GM21515 (cell line): ENCODE data around the gene ZBTB7C.

Experiments used
- ATAC-seq: cut with Tn5 transposase; IDR thresholded peaks from one replicate; pipeline ENCODE4 v1.9.1; 2021; ENCODE audit not compliant: unreplicated experiment

Gene ZBTB7C

DNA sequence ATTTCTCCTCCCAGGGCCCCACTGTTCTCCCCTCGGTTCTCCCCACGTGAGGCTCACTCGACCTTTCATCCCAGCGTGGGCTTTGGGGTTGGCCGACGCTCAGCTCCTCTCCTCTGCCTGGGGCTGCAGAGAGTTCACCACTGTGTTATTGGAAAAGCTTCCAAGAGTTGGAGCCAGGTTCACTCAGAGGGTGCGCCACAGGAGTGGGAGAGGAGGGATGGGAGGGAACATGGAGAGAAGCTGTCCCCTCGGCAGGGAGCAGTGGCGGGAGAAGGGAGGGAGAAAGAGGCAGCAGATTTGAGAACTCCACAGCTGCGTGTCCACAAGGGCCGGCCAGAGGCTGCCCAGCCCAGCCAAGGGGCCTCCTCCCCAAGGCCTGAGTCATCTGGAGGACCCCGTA, 281.6 kb downstream of the ZBTB7C start:
- no peak for ATAC-seq

DNA sequence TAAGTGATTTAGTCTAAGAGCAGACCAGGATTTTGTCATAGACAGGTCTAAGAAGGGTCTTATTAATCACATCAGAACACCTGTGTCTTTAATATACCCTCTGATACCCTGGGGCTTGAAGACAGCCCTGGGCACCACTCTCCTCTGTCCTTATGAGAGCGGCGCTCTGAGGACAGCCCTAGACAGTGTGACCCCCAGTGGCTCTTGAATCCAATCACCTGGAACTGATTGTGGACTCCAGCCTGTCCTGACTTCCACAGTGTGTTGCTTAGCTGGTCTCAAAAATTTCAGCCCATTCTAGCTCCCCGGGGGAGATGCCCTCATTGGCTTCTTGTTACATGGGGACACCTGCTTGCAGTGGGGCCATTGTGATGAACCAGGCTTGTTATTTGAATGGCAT, 282.9 kb downstream of the ZBTB7C start:
- ATAC-seq = no peak

DNA sequence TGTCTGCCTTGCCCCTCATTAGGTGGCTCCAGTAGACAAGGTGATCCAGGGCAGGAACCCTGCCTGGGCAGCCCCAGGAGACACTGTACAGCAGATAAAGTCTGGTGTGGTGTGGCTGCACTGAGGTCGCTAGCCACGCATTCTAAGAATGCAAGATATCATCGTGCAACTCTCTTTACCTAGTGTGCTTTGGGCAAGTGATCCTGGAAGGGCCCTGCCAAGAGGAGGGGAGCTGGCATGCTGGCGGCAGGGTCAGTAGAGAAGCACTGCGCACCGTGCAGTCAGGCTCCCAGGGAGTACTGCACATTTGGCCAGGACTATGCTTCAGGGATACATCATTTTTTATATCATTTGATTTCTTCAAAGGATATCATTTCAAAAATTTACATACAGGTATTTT, 283.5 kb downstream of the ZBTB7C start:
- ATAC-seq = no peak

DNA sequence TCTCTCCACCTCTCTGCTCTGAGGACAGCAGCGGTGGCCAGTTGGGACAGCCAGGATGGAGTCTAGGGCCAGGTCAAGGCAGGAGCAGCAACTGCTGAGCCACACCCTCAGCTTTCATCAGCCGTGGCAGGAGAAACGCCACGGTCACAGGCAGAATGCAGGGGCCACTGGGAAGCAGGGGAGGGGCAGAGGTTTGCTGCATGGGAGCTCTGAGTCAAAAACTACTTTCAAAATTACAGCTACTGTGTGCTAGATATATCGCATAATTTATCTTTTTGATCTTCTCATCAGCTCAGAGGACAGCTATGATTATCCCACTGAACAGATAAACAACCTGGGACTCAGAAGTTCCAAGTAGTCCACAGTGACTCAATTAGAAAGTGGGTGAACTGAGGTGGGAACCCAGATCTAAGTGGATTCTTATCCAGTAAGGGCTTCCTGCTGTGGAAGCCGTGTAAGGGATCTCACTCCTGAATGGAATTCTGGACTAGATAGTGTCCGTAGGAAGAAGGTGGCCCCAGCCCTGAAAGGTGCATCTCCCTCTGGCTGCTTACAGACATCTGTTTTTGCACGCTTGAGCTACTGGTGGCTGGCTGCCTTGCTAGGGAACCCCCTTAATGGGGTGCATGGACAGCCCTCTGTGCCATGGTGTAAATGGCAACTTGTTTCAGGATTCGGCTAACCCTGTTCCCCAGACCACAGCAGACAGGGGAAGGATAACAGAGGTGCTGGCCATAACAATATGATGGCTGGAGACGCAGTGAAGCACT, 284.1 kb downstream of the ZBTB7C start:
- ATAC-seq = no peak

DNA sequence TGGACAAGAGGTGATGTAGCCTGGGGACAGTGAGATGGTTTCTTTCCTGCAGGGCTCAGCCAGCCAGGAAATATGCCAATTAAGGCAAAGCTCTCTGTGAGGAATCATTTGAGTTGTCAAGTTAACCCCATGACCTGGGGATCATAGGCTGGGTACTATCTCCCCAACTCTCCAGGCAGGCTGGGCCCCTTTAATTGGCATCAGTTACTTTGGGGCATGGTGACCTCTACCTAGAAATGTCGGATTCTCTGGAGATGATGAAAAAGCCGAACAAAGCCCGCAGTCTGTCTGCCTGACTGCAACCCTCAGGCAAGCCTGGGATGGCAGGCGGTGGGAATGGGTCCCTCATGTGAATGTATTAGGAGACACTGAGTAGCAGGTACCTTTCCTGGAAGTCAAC, 285.2 kb downstream of the ZBTB7C start:
- no peak for ATAC-seq

DNA sequence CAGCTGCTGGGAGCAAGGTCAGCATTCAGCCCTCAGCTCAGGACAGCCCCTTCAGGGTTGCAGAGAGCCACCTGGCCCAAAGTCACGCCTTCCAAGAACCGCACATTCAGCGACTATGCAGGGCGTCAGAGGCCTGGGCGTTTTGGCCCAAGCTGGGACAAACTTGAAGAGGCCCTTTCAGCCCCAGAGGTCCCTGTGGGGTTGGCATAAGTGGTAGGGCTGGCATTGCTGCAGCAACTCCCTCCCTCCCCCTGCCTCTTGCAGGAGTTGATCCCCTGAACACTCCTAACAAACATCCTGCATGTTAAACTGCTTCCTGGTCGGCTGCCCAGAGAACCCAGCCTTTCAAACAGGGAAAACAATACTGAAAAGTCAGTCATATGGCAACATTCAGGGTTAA, 285.9 kb downstream of the ZBTB7C start:
- no peak for ATAC-seq

DNA sequence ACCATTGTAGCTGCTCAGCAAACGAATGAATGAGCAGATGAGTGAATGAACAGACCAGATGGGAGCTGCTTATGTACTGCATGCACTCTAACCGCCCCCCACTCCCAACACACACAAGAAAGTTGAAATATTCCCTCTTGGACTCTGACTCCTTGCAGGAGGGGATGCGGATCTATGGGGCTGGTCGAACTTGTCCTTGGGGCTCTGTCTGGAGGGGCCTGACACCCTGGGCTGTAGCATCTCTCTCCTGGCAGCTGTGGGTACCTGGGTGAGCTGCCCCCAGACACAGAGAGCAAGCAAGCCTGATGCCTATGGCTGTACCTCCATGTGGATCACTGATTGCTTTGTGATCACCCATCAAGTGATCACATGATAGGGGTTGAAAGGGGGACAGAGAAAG, 286.4 kb downstream of the ZBTB7C start:
- ATAC-seq = no peak

DNA sequence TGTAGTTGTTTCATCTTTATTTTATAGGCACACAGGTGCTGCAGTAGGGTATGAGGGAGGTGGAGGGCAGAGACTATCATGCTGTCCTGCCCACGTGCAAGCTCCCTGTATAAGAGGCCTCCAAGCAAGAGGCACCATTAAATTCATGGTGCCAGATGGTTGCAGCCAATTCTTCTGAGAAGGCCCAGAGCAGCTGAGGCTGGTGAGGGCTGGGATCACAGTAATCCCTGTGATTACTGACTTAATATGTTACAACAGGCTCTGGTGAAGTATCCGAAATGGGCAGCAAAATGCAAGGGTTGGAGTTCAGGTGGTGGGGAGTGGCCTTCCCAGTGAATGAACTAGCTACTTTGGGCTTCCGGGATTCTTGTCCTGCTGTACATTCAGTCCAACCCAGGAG, 286.8 kb downstream of the ZBTB7C start:
- no peak for ATAC-seq

DNA sequence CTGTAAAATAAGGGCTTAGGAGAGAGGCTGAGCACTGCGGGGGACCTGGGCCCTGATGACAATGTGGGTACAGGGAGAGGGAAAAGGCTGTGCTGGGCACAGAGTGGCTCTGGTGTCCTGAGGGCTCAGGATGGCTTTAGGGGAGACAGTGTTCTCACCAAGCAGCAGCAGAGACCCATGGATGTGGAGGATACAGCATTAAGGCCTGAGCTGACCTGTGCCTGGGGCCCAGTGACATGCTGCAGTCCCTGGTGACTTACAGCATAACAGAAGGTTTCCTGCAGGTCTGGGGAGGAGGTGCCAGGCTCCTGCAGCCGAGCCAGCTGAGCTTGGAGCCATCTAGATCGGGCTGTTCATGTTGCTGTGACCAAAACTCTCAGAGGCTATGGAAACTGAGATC, 287.4 kb downstream of the ZBTB7C start:
- no peak for ATAC-seq

DNA sequence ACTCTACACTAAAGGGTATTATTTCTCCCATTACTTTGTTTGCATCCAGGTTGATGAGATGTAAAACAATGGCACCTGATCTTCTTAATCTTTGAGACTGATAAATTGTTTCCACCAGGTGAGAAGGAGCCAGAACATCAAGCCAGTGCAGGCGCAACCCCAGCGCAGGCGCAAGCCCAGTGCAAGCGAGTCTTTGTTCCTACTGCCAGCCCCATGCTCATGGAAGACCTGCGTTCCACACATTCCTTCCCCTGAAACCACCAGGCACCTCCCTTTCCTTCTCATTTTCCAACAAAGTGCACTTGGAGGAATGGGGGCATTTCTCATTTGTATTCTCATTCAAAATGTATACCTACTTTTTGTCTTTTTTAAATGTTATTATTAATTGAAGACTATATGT, 290.0 kb downstream of the ZBTB7C start:
- no peak for ATAC-seq

DNA sequence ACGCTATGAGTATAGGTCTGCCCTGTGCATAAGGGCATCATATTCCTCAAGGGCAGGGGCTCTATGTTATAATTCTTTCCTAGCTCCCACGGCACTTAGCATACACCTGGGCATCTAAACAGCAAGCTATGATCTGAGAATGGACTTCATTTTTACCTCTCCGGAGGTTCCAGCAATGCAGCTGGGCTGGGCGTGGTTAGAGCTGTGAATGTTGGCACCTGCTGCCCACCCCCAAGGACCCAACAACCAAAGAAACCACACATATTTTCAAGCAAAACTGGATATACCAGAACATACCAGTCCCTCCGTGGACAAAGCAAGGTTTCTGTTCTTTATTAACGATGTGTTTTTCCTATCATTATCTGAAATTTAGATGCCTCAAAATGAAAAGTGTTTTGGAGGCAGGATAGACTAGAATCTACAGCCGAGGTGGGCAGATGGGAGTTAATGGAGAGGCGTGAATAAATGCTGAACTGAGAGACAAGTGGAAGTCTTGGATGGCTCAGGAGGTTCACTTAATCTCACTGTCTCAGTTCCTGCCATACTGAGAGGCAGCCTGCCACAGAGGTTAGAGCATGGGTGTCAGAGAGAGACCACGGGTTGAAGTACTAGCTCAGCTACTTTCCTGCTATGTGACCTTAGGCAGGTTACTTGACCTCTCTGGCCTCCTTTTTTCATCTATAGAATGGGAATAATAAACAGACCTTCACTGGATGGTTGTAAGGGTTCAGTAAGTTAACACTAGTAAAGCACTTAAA, 292.1 kb downstream of the ZBTB7C start:
- ATAC-seq = no peak

DNA sequence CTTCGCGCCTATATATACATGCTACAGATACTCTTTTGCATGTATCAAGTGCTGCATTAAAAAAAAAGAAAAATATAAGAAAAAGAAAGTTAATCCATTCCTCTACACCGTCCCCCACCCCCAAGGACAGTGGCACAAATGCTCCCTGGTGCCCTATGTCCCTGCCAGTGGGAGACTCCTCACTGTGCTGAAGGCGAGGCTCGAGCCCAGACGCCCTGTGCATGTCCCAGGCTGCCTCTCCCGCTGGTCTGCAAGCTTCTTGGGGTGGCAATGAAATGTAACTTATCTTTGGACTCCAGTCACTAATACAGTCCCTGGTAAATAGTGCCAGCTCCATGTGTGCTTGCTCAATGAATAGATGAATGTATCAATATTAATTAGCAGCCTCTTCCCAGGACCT, 293.2 kb downstream of the ZBTB7C start:
- no peak for ATAC-seq

DNA sequence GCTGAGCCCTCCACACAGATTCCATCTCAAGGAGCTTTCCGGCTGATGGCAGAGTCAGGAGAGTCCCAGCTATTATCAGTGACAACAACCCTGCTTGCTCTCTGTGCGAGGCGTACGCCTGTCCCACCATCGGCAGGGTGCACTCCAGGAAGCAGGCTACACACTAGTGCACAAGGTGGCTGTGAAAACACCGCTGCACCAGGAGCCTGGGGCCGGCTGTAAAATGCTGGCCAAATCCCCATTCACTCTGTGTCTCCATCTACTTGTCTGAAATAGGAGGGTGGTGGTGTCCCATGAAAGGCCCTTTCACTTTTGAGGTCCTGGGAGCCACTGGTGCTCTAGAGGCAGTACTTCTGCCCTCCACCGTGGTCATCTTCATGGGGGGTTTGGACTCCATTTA, 295.5 kb downstream of the ZBTB7C start:
- no peak for ATAC-seq

DNA sequence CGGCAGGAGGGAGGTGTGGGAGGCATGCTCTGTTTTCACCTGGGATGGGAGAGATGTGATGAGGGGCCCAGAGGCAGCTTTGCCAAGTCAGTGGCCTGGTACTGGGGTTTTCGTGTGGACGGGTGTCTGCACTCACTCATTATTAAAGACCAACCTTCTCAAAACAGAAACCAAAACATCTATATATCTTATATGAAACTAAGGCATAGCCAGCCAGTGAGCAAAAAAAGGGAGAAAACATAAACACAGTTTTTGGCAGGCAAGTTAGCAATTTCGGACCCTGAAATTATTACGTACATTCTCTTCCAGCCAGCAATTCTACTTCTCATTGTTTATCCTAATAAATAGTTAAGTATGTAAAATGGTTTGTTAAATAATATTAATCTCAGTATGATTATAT, 297.6 kb downstream of the ZBTB7C start:
- no peak for ATAC-seq

DNA sequence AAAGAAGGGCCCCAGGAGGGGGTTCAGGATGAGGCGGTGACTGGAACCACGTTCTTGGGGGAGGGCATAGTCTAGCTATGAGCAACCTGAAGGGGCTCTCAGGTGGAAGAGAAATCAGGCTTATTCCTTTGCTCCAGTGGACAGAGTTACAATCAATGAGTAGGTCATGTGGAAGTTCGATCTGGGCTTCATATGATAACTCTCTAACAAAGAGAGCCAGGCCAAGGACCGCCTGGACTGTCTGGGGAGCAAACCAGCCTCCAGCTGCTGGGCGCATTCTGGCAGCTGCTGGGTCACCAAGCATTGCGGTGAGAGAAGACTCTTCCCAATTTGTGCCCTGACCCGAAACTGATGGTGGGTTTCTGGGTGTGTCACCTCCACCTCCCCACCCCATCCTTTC, 298.4 kb downstream of the ZBTB7C start:
- ATAC-seq = no peak

DNA sequence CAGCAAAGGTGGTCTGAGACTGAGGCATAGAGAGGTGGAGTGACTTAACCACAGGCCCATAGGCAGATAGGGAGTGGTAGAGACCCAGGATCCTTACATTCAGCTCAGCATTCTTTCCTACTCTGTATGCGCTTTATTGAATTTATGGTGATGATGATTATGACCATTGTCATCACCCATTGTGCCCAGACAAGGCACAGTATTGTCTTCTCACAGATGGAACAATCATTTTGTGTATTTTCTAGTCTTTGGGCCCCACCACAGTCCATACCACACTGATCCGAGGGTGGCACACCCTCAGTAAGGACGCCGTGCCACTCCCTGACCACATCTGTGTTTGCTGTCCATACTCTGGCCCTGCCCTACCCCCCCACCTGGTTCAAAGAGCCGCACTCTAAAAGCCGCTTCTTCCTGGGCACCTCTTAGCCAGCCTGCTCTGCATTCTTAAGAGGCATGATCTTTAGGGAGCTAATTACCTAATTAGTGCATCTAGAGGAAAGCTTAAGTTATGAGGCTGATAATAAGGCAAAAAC, 299.2 kb downstream of the ZBTB7C start:
- ATAC-seq = no peak

DNA sequence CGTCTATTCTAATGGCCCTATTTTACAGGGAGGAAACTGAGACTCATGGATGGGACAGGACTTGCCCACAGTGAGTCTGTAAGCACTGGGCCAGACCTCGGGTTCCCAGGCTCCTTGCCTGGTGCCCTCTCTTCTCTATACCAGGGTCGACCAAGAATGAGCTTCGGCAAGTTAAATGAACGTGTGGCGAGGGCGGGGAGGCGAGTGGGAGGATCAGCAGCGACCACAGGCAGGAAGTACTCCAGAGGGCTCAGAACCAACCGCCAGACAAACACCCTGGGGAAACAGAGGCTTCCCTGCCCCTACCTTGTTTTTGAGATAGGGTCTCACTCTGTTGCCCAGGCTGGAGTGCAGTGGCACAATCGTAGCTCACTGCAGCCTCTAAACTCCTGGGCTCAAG, 301.0 kb downstream of the ZBTB7C start:
- no peak for ATAC-seq

DNA sequence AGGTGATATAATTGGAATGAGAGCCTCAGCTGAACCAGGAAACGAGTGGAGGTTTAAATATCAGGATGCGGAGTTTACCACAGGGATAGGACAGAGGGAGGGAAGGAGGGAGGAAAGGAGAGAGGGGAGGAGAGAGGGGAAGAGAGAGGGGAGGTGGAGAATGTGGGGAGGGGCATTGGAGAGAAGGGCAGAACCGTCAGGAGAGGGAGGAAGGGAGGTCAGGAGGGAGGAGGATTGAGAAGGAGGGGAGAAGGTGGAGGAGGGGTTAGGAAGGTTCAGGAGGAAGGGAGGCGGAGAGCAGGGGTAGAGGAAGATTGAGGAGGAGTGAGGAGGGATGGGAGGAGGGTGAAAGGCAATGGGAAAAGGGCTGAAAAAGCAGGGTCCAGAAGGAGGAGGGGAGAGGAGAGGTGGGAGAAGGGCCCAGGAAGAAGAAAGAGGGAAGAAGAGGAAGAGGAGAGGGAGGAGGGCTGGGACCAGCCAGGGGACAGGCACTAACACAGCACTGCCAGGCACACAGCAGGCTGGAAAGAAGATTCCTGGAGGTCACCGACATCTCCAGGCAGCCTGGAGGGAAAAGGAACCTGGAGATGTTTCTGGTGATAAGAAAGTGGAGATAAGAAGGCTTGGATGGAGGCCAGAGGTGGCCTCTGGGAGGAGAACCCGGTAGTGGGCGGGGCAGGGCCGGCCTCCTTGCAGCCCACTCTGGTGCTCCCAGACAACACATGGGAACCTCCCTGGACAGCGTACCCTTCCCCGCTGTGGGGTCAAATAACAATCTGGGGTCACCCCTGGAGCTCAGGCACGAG, 302.0 kb downstream of the ZBTB7C start:
- no peak for ATAC-seq

DNA sequence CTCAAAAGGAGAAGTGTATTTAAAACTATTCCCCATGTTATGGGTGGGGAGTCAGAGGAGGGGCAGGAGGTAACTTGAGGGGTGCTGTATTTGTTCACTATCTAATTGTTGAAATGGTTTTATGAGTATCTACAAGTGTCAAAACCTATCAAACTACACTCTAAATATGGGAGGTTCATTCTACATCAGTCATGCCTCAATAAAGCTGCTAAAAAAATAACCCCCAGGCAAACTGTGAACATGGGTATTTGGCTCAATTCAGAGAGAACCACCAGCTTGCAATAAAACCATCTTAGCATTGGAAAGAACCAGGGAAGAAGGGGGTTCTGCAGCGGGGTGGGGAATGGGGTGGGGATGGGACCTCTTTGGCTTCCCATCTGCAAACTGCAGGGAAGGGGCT, 302.7 kb downstream of the ZBTB7C start:
- ATAC-seq = no peak

DNA sequence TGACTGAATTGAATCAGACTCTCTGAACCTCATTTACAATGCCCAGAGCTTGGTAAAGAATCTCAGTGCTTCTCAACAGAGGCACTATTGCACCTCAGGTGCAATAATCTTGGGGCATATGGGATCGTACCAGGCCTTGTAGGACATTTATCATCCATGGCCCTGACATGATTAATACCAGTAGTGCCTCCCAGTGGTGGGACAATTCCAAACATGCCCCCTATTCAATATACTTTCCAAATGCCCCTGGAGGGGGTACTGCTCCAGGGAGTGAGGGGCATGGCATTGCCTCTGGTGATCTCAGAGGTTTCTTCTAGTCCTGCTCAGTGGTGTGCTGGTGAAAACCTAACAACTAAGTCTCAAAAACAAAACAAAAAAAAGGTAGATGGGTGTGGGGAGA, 303.9 kb downstream of the ZBTB7C start:
- no peak for ATAC-seq

DNA sequence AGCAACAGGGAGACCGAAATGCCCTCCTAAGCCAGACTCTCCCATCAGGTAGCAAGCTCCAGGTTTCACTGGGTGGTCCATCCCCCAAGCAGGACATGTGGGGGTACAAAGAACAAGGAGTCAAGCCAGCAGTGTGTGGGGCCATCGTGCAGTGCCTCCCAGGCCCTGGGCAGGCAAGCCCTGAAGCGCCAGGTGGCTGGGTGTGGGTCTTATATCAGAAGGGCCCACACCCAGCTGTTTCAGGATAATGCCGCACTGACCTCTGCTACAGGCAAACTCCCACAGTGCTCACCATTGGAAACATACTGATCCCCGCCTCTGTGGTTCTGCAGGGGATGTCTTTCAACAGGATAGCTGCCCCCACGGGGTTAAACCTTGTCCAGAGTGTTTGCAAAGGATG, 304.5 kb downstream of the ZBTB7C start:
- no peak for ATAC-seq
